GM12878 (cell line): ENCODE measurements around the gene NGDN. TPM values are rescaled to one million over a fixed set of nuclear protein-coding genes. Genes with fewer than 3 reads are reported as not detected.
A peak's percentile ranks its signal among the peaks of the same experiment; 100 is the strongest.
"Not testable (repeated sequence)": the region's sequence is repeated elsewhere in the genome, so short reads cannot be mapped to it uniquely, and the experiment has no call there.

ENCODE experiments used
- ATAC-seq: fragments of 200-7000 bp; cut with Tn5 transposase; 3 replicates; pipeline ENCODE4 v1.9.1; 2020; ENCODE audit warnings: mild to moderate bottlenecking, moderate library complexity
- BruUV-seq: library from RNA; stranded (reverse); fragments of 400-500 nt; replicated peaks from 2 replicates; lab custom pipeline; 2021; lab: Mats Ljungman, UMichigan
- CTCF ChIA-PET: fragments of 300-600 bp; sonication (Branson Sonifier 250); formaldehyde crosslinking; extraction: SDS; loops from one replicate; lab custom pipeline; 2021; ENCODE audit warnings: inconsistent platforms; lab: Yijun Ruan, JAX
- POLR2A ChIA-PET: fragments of 350-600 bp; formaldehyde crosslinking; extraction: SDS; loops from one replicate; lab custom pipeline; 2021; ENCODE audit warnings: inconsistent platforms; lab: Charles Lee
- RAD21 ChIA-PET: fragments of 300-600 bp; sonication (Branson Sonifier 250); formaldehyde crosslinking; loops from one replicate; lab custom pipeline; 2023; ENCODE audit warnings: antibody characterized with exemption; ENCODE audit not compliant: unreplicated experiment; lab: Charles Lee
- SMC1A ChIA-PET: fragments of 300-600 bp; sonication (Branson Sonifier 250); formaldehyde crosslinking; loops from one replicate; lab custom pipeline; 2023; ENCODE audit not compliant: unreplicated experiment, uncharacterized antibody; lab: Charles Lee
- DNase-seq: peaks from one replicate; pipeline ENCODE4 v3.0.0-alpha.2; 2011; ENCODE audit warnings: low read depth, low spot score
- FAIRE-seq: peaks from 3 replicates; lab custom pipeline; 2011; peaks lifted over from hg19 to GRCh38; lab: Jason Lieb, UNC
- H2AFZ ChIP-seq: 2 replicates; pipeline ENCODE4 v1.6.0; 2011; ENCODE audit warnings: low read depth, low read length, control low read depth; ENCODE audit not compliant: control insufficient read depth
- H3K27ac ChIP-seq: 2 replicates; pipeline ENCODE4 v1.5.1; 2011; ENCODE audit warnings: control low read depth; ENCODE audit not compliant: control insufficient read depth, insufficient read depth
- H3K27me3 ChIP-seq, 2 experiments: replicated peaks in 1 of 2; 2 replicates each; pipeline versions ENCODE4 v1.6.0 to v1.6.1; 2011; ENCODE audit warnings: low read length in 1 of 2; ENCODE audit not compliant: control insufficient read depth in 2 of 2, insufficient read depth in 2 of 2
- H3K36me3 ChIP-seq, 2 experiments: 2 replicates each; pipeline ENCODE4 v1.5.1; 2011; ENCODE audit warnings: low read length in 1 of 2; ENCODE audit not compliant: control insufficient read depth in 2 of 2, insufficient read depth in 2 of 2
- H3K4me1 ChIP-seq: 2 replicates; pipeline ENCODE4 v1.6.1; 2011; ENCODE audit warnings: mild to moderate bottlenecking, low read length, moderate library complexity, mixed read lengths; ENCODE audit not compliant: control insufficient read depth, insufficient read depth
- H3K4me2 ChIP-seq: 2 replicates; pipeline ENCODE4 v1.6.0; 2011; ENCODE audit warnings: control low read depth; ENCODE audit not compliant: control insufficient read depth, insufficient read depth
- H3K4me3 ChIP-seq: fragments of 200-600 bp; sonication (generic); 2 replicates; pipeline ENCODE4 v1.5.1; 2016
- H3K79me2 ChIP-seq: 2 replicates; pipeline ENCODE4 v1.6.0; 2011; ENCODE audit warnings: low read length; ENCODE audit not compliant: control insufficient read depth, insufficient read depth
- H3K9ac ChIP-seq: 2 replicates; pipeline ENCODE4 v1.8.0; 2011; ENCODE audit warnings: low read length, control low read depth, mixed read lengths; ENCODE audit not compliant: control insufficient read depth, insufficient read depth
- H3K9me3 ChIP-seq: replicated peaks from 3 replicates; pipeline ENCODE4 v1.5.1; 2011; ENCODE audit warnings: mild to moderate bottlenecking, low read length; ENCODE audit not compliant: control insufficient read depth, insufficient read depth
- H4K20me1 ChIP-seq: 2 replicates; pipeline ENCODE4 v1.6.0; 2011; ENCODE audit not compliant: control insufficient read depth, insufficient read depth
- FOS ChIP-seq: IDR thresholded peaks from 3 replicates; pipeline ENCODE4 v1.6.1; 2011; ENCODE audit warnings: borderline replicate concordance; ENCODE audit not compliant: insufficient read length; ENCODE audit errors: extremely low read depth
- IKZF1 ChIP-seq: fragments of 450-650 bp; conservative IDR thresholded peaks from 2 replicates; pipeline ENCODE4 v1.6.1; 2017; ENCODE audit warnings: antibody characterized with exemption, mild to moderate bottlenecking
- MYB ChIP-seq: fragments of 150-350 bp; IDR thresholded peaks from 2 replicates; pipeline ENCODE4 v1.6.1; 2014; ENCODE audit warnings: mild to moderate bottlenecking, low read depth, low read length, borderline replicate concordance
- SRF ChIP-seq, 2 experiments: IDR thresholded peaks; 2 replicates each; pipeline ENCODE4 v1.6.1; 2011; ENCODE audit warnings: low read depth in 2 of 2, low read length in 2 of 2, mild to moderate bottlenecking in 1 of 2, moderate library complexity in 1 of 2
- WRNIP1 ChIP-seq: IDR thresholded peaks from 2 replicates; pipeline ENCODE4 v1.6.1; 2011; ENCODE audit warnings: low read depth, low read length, improper control_type of control experiment, borderline replicate concordance
- WGBS: methylation state at CpG from one replicate; pipeline ENCODE4 v1.1.6; 2016; ENCODE audit warnings: low lambda C conversion rate; ENCODE audit not compliant: insufficient replicate concordance, insufficient coverage; ENCODE audit errors: missing lambda C conversion rate; 5-methylcytosine and 5-hydroxymethylcytosine counted together
- in situ Hi-C: fragments of 300-500 bp; cut with MboI; formaldehyde crosslinking; loops from 9 replicates; pipeline ENCODE4 v1.14.3; 2018; ENCODE audit warnings: mixed read lengths
- intact Hi-C: fragments of 100-400 bp; cut with micrococcal nuclease; formaldehyde crosslinking; loops from one replicate; pipeline ENCODE4 v1.14.2; 2022; ENCODE audit not compliant: unreplicated experiment
- polyA plus RNA-seq, 11 experiments: library from polyadenylated mRNA; depleted of rRNA in 4 of 11; unstranded in 6 of 11; stranded (reverse) in 5 of 11; fragments of >200 nt; fragmentation: Nextera tagmentation in 4 of 11; fragmentation: Illumina TruSeq in 1 of 11; extraction: Ambion mirVana in 4 of 11; extraction: Trizol in 1 of 11; gene quantifications; 1 replicate in 1 of 11; 2 replicates in 10 of 11; pipeline versions ENCODE4 v1.2.1 to v1.2.3, GENCODE V29; 2011 to 2016; ENCODE audit warnings: inconsistent platforms in 2 of 11, missing spikeins in 2 of 11, low read depth in 1 of 11
- total RNA-seq, 4 experiments: library from RNA; depleted of rRNA in 3 of 4; stranded (reverse); fragments of >200 nt in 3 of 4; fragmentation: Illumina TruSeq in 1 of 4; extraction: Trizol in 1 of 4; gene quantifications; 2 replicates each; pipeline versions ENCODE4 v1.2.1 to v1.2.3, GENCODE V29; 2013 to 2021
- TF ChIP-seq, protein P1 (sequence below): fragments of 450-650 bp; IDR thresholded peaks from 2 replicates; pipeline ENCODE4 v1.6.1; 2016; ENCODE audit warnings: mild to moderate bottlenecking
- TF ChIP-seq, protein P2 (sequence below): IDR thresholded peaks from 2 replicates; pipeline ENCODE4 v1.6.1; 2012; ENCODE audit warnings: low read depth, low read length, improper control_type of control experiment
- TF ChIP-seq, protein P3 (sequence below), 3 experiments: IDR thresholded peaks in 2 of 3; conservative IDR thresholded peaks in 1 of 3; 2 replicates each; pipeline ENCODE4 v1.5.1; 2011; ENCODE audit warnings: low read depth in 3 of 3, low read length in 3 of 3, mild to moderate bottlenecking in 3 of 3, control low read depth in 2 of 3, moderate library complexity in 2 of 3, inconsistent platforms in 1 of 3, mixed read lengths in 1 of 3; ENCODE audit not compliant: control insufficient read depth in 2 of 3, insufficient read depth in 1 of 3; ENCODE audit errors: extremely low read depth in 1 of 3

NGDN gene
- total and polyA plus RNA-seq, 10 of the 15 experiments (the other 5 are each of a cell fraction or from before 2014, with no cell fraction given), result 40.4 to 163 (median 71.4) TPM

DNA sequence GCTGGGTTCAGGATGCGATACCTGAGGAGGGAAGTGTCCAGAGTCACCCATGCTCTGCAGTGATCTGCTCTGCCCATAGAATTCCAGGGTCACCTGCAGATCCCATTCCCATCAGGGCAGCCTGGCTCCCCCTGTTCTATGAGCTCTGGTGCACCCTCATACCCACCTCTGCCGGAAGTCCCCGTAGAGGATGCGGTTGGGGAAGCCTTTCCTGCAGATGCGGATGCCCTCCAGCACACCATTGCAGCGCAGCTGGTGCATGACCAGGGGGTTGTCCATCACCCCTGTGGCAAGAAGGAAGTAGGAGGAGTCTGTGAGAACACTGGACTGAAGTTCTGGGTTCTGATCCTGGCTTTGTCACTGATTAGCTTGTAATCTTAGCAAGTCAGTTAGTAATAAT is 43.7 kb upstream of the NGDN start:
- H3K36me3 ChIP-seq, RAD21 ChIA-PET, H3K4me2 ChIP-seq, H3K9ac ChIP-seq, H3K79me2 ChIP-seq, in situ Hi-C loops, FAIRE-seq, H2AFZ ChIP-seq, H3K9me3 ChIP-seq, H4K20me1 ChIP-seq, H3K4me1 ChIP-seq, POLR2A ChIA-PET, H3K27ac ChIP-seq, H3K27me3 ChIP-seq, SMC1A ChIA-PET, CTCF ChIA-PET, DNase-seq, intact Hi-C loops, H3K4me3 ChIP-seq, BruUV-seq: not testable (repeated sequence)
- peak; percentile 51 for ATAC-seq
- WGBS, result 10% methylated on average over 6 of the region's 6 CpGs
- TF ChIP-seq, protein P1, sequence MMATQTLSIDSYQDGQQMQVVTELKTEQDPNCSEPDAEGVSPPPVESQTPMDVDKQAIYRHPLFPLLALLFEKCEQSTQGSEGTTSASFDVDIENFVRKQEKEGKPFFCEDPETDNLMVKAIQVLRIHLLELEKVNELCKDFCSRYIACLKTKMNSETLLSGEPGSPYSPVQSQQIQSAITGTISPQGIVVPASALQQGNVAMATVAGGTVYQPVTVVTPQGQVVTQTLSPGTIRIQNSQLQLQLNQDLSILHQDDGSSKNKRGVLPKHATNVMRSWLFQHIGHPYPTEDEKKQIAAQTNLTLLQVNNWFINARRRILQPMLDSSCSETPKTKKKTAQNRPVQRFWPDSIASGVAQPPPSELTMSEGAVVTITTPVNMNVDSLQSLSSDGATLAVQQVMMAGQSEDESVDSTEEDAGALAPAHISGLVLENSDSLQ, result 0 out of 2 replicates have a peak, but pooled peaks have one; percentile 36

DNA sequence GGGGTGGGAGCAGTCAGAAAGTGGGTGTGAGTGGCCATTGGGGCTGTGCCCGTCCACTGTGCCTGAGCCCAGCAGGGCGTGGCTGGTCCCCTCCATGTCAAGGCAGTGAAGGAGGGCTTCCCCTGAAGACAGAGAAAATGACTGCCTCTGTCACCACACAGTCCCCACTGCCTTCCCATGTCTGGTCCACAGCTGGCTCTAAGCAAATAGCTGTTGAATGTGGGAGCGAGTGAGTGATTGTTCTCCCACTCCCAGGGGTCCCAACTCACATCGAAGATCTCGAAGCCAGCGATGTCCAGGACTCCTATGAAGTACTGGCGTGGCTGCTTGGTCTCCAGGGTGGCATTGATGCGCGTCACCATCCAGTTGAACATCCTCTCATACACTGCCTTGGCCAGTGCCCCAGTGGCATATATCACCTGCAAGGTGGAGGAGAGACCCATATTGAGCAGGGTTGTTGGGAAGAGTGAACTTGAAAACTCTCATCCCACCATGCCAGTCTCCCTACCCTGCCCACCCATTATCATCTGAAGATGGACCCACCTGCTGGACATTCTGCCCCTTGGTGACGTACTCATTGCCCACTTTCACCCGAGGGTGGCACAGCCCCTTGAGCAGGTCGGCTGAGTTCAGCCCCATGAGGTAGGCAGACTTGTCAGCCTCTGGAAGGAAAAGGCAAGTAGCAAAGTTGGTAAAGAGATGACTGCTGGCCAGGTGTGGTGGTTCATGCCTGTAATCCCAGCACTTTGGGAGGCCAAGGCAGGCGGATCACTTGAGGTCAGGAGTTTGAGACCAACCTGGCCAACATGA is 40.6 kb upstream of the NGDN start:
- FAIRE-seq (no peak), DNase-seq (no peak), ATAC-seq (no peak)
- no peaks in the 10 kb centered on the region for H3K79me2 ChIP-seq
- intact Hi-C loops (no loop called here), in situ Hi-C loops (no loop called here)
- no peak overlapping the region for H3K4me2 ChIP-seq
- no TSS peak for BruUV-seq
- H4K20me1 ChIP-seq, result no peaks in the 10 kb centered on the region
- CTCF ChIA-PET, result no interaction called here
- no peaks in the 10 kb centered on the region; a peak in 2 of 4 replicates for H3K27me3 ChIP-seq
- no peak overlapping the region for H2AFZ ChIP-seq
- H3K4me1 ChIP-seq, result no peaks in the 10 kb centered on the region
- RAD21 ChIA-PET, result no interaction called here
- H3K36me3 ChIP-seq, result no peaks in the 10 kb centered on the region; a peak in 1 of 4 replicates
- SMC1A ChIA-PET, result no interaction called here
- POLR2A ChIA-PET, result no interaction called here
- no peaks in the 10 kb centered on the region for H3K9me3 ChIP-seq
- H3K27ac ChIP-seq, result no peak overlapping the region
- no peak overlapping the region for H3K9ac ChIP-seq
- H3K4me3 ChIP-seq, result no peak overlapping the region
- 38% methylated on average over 13 of the region's 13 CpGs for WGBS
- TF ChIP-seq WRNIP1, result no peak
- no peak for TF ChIP-seq FOS
- TF ChIP-seq, protein P2, sequence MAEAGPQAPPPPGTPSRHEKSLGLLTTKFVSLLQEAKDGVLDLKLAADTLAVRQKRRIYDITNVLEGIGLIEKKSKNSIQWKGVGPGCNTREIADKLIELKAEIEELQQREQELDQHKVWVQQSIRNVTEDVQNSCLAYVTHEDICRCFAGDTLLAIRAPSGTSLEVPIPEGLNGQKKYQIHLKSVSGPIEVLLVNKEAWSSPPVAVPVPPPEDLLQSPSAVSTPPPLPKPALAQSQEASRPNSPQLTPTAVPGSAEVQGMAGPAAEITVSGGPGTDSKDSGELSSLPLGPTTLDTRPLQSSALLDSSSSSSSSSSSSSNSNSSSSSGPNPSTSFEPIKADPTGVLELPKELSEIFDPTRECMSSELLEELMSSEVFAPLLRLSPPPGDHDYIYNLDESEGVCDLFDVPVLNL, result no peak
- no peak for TF ChIP-seq MYB
- no peak for TF ChIP-seq IKZF1
- no peak for TF ChIP-seq SRF (IDR thresholded peaks at IDR 0.05; ENCODE audit: low read depth in 2 of 2, low read length in 2 of 2)
- TF ChIP-seq, protein P3, sequence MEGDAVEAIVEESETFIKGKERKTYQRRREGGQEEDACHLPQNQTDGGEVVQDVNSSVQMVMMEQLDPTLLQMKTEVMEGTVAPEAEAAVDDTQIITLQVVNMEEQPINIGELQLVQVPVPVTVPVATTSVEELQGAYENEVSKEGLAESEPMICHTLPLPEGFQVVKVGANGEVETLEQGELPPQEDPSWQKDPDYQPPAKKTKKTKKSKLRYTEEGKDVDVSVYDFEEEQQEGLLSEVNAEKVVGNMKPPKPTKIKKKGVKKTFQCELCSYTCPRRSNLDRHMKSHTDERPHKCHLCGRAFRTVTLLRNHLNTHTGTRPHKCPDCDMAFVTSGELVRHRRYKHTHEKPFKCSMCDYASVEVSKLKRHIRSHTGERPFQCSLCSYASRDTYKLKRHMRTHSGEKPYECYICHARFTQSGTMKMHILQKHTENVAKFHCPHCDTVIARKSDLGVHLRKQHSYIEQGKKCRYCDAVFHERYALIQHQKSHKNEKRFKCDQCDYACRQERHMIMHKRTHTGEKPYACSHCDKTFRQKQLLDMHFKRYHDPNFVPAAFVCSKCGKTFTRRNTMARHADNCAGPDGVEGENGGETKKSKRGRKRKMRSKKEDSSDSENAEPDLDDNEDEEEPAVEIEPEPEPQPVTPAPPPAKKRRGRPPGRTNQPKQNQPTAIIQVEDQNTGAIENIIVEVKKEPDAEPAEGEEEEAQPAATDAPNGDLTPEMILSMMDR (IDR thresholded peaks at IDR 0.05 in 2 of 3, conservative IDR thresholded peaks at IDR 0.05 in 1 of 3; ENCODE audit: control insufficient read depth in 2 of 3, extremely low read depth in 1 of 3, insufficient read depth in 1 of 3, low read depth in 3 of 3, low read length in 3 of 3), result no peak
